Measurements from ENCODE around the gene ABCD1. TPM values are rescaled to one million over a fixed set of nuclear protein-coding genes. Genes with fewer than 3 reads are reported as not detected.

Gene ABCD1
- total RNA-seq, 2 experiments from 2014 or later, result 8.6 to 9.2 TPM

DNA sequence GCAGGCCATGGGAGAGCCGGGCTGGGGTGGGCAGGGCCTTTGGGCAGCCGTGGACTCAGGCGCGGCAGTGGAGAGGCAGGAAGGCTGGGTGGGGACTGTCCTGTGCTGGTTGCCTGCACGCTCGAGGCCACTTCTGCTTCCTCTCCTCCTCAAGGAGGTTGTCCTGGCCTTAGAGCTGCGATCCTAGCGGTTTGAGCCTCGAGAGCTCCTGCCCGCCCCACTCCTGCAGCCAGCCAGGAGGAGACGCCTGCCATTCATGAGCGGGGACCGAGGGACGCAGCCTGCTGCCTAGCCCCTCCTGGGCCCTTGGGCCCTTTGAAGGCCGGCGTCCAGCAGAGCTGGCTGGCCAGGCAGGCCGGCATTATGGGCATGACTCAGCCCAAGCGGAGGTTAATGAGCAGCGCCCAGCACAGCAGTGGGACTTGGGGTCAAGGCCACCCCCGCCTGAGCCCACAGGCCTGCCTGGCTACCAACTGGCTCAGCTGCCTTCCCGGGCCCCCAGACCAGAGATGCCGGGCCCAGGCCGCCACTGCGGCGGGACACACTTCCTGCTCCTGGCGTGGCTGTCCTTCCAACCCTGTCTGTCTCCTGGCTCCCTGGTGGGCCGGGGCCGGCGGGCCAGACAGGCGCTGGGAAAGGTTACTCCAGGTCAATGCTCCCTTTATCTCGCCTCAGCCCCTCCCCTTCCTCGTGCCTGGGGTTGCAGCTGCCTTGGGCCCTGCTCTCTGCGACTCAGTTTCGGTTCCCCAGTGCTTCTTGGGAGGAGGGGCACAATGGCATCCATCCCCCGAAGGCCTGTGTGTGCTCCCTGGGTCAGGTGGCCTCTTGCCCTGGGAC, 1.8 kb downstream of the ABCD1 start:
- DNase-seq (peak in 10 of 14 experiments; percentile 19 to 76 (median 42)), ATAC-seq (ENCODE audit: poor library complexity) (peak; percentile 6)
- Histone ChIP-seq H3K27me3 (ENCODE audit: control insufficient read depth in 1 of 2, insufficient read depth in 2 of 2, low read length in 2 of 2) (no peaks in the 10 kb centered on the region), H3K4me1 (ENCODE audit: insufficient read depth, low read length) (peaks cover 53% of the 10 kb centered on the region), H3K4me3 (ENCODE audit: low read length) (peak overlapping the region; percentile 44), H3K27ac (ENCODE audit: low read depth in 1 of 2, low read length in 2 of 2) (peak overlapping the region in 1 of 2 donors; percentile 78), H3K36me3 (ENCODE audit: insufficient read depth, low read length) (peaks cover 2% of the 10 kb centered on the region), H3K9me3 (ENCODE audit: control insufficient read depth in 1 of 2, insufficient read depth in 1 of 2, low read length in 2 of 2) (no peaks in the 10 kb centered on the region)
- POLR2A ChIA-PET, result interaction anchor here (2.0 kb wide), 1 partner anchor 245 kb away, joined by 5 read pairs; the partner anchor contains the start of gene HCFC1
- Mint-ChIP-seq H3K27ac (peak overlapping the region; percentile 80), H3K36me3 (ENCODE audit: low read depth) (peaks cover 21% of the 10 kb centered on the region), H3K27me3 (no peaks in the 10 kb centered on the region), H3K4me3 (peak overlapping the region; percentile 79), H3K9me3 (no peaks in the 10 kb centered on the region), H3K4me1 (ENCODE audit: low read depth) (peaks cover 30% of the 10 kb centered on the region)
- TF ChIP-seq, protein P1, sequence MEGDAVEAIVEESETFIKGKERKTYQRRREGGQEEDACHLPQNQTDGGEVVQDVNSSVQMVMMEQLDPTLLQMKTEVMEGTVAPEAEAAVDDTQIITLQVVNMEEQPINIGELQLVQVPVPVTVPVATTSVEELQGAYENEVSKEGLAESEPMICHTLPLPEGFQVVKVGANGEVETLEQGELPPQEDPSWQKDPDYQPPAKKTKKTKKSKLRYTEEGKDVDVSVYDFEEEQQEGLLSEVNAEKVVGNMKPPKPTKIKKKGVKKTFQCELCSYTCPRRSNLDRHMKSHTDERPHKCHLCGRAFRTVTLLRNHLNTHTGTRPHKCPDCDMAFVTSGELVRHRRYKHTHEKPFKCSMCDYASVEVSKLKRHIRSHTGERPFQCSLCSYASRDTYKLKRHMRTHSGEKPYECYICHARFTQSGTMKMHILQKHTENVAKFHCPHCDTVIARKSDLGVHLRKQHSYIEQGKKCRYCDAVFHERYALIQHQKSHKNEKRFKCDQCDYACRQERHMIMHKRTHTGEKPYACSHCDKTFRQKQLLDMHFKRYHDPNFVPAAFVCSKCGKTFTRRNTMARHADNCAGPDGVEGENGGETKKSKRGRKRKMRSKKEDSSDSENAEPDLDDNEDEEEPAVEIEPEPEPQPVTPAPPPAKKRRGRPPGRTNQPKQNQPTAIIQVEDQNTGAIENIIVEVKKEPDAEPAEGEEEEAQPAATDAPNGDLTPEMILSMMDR (IDR thresholded peaks at IDR 0.05), result no peak
- CTCF ChIA-PET, result no interaction called here
- intact Hi-C loops (cut with DNase I, micrococcal nuclease), result loop anchor here in 1 of 2 experiments (5.0 kb wide), 1 partner anchor 66 kb away; the partner anchor contains the start of genes IDH3G and SSR4

DNA sequence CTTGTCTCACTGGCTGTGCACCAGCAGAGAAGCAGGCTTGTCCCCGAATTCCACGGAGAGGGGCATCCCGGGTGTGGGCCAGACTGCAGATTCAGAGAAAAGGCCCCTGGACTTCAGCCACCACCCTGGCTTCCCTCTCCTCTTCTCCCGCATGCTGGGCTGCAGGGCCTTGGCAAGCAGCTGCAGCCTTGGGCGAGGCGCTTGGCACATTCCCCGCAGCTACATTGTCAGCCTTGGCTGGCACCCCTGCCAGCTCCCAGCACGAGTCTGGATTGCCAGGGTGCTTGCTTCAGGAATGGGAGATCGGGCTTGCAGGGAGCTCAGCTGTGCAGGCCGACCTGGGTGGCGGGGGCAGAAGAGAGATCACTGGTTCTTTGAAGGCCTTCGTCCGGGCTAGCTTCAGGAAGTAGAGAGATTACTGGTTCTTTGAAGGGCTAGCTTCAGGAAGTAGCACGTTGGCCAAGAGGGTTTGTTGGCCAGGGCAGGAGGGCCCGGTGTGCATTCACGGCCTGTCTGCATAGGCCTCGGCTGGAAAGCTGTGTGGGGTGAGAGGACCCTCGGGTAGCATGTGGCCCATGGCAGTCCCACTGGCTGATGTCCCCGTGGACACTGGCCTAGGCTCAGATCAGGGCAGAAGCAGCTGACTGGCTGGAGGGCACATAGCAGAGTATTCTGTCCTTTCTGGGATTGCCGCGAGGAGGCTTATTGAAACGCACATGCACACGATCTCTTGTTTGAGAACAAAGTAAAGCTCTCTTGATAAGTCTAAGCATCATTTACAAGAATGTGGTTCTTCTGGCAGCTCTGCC, 2.7 kb downstream of the ABCD1 start:
- Histone ChIP-seq H3K4me3 (ENCODE audit: low read length) (peak overlapping the region; percentile 44), H3K9me3 (ENCODE audit: control insufficient read depth in 1 of 2, insufficient read depth in 1 of 2, low read length in 2 of 2) (no peaks in the 10 kb centered on the region), H3K27me3 (ENCODE audit: control insufficient read depth in 1 of 2, insufficient read depth in 2 of 2, low read length in 2 of 2) (no peaks in the 10 kb centered on the region), H3K4me1 (ENCODE audit: insufficient read depth, low read length) (peaks cover 50% of the 10 kb centered on the region), H3K36me3 (ENCODE audit: insufficient read depth, low read length) (peaks cover 5% of the 10 kb centered on the region), H3K27ac (ENCODE audit: low read depth in 1 of 2, low read length in 2 of 2) (no peak overlapping the region)
- Mint-ChIP-seq H3K27me3 (no peaks in the 10 kb centered on the region), H3K4me1 (ENCODE audit: low read depth) (peaks cover 24% of the 10 kb centered on the region), H3K27ac (peak overlapping the region; percentile 80), H3K36me3 (ENCODE audit: low read depth) (peaks cover 19% of the 10 kb centered on the region), H3K4me3 (peak overlapping the region; percentile 79), H3K9me3 (no peaks in the 10 kb centered on the region)
- ATAC-seq (ENCODE audit: poor library complexity) (no peak), DNase-seq (peak in 1 of 14 experiments; percentile 13)
- POLR2A ChIA-PET, result interaction anchor here (2.0 kb wide), 1 partner anchor 244 kb away, joined by 5 read pairs; the partner anchor contains the start of gene HCFC1
- intact Hi-C loops (cut with DNase I, micrococcal nuclease), result loop anchor here in 1 of 2 experiments (5.0 kb wide), 1 partner anchor 65 kb away; the partner anchor contains the start of genes IDH3G and SSR4
- TF ChIP-seq, protein P1 (IDR thresholded peaks at IDR 0.05), result no peak
- CTCF ChIA-PET, result no interaction called here

DNA sequence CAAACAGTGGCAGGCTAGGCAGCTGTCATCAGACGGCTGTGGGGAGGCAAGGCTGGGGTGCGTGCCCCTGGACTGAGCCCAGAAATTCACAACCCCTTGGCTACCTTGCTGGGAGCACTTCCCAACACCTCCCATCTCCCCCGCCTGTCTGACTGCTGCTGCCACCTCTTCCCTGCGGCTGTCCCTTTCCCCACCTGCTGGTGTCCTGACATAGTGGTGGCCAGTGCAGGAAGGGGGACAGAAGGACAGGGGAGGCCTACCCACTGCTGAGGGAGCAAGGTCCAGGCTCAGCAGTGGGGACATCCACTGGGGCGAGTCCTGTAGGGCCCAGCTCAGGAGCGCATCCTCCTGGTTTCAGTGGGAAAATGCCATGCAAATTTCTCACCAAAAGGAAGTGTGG, 3.4 kb downstream of the ABCD1 start:
- TF ChIP-seq, protein P1 (IDR thresholded peaks at IDR 0.05), result no peak
- Histone ChIP-seq H3K27me3 (ENCODE audit: control insufficient read depth in 1 of 2, insufficient read depth in 2 of 2, low read length in 2 of 2) (no peaks in the 10 kb centered on the region), H3K9me3 (ENCODE audit: control insufficient read depth in 1 of 2, insufficient read depth in 1 of 2, low read length in 2 of 2) (no peaks in the 10 kb centered on the region), H3K4me3 (ENCODE audit: low read length) (no peak overlapping the region), H3K36me3 (ENCODE audit: insufficient read depth, low read length) (peaks cover 5% of the 10 kb centered on the region), H3K4me1 (ENCODE audit: insufficient read depth, low read length) (peaks cover 42% of the 10 kb centered on the region), H3K27ac (ENCODE audit: low read depth in 1 of 2, low read length in 2 of 2) (no peak overlapping the region)
- ChIA-PET CTCF (no interaction called here), POLR2A (no interaction called here)
- peaks cover 13% of the 10 kb centered on the region for H3K36me3 Mint-ChIP-seq (ENCODE audit: low read depth)
- peaks cover 17% of the 10 kb centered on the region for H3K4me1 Mint-ChIP-seq (ENCODE audit: low read depth)
- no peak overlapping the region for H3K4me3 Mint-ChIP-seq
- H3K27me3 Mint-ChIP-seq, result no peaks in the 10 kb centered on the region
- ATAC-seq (ENCODE audit: poor library complexity), result no peak
- H3K9me3 Mint-ChIP-seq, result no peaks in the 10 kb centered on the region
- intact Hi-C loops (cut with DNase I, micrococcal nuclease), result loop anchor here in 1 of 2 experiments (5.0 kb wide), 1 partner anchor 64 kb away; the partner anchor contains the start of genes IDH3G and SSR4
- DNase-seq, result no peak
- peak overlapping the region; percentile 80 for H3K27ac Mint-ChIP-seq

Data from CD4-positive, alpha-beta T cell (primary cell).